ENCODE measurements around the gene UNC13D. TPM values are rescaled to one million over a fixed set of nuclear protein-coding genes. Genes with fewer than 3 reads are reported as not detected.
"Not testable (repeated sequence)": the region's sequence is repeated elsewhere in the genome, so short reads cannot be mapped to it uniquely, and the experiment has no call there.

Gene UNC13D
- 0.85 TPM for polyA plus RNA-seq (2013, experiment 1 of 2; ENCODE audit: insufficient read length)
- 1.2 TPM for polyA plus RNA-seq (2013, experiment 2 of 2; ENCODE audit: insufficient read length)

- no peak for DNase-seq
Measured at GRCh38 chr17:75843577-75844529, at the start of gene UNC13D. UNC13D (minus strand) TSS chr17:75844404; CDS start chr17:75844337, 67 bp downstream.

- no peak for DNase-seq
Measured at GRCh38 chr17:75893305-75894048, 49.3 kb upstream of the UNC13D start.

- DNase-seq: no peak
Measured at GRCh38 chr17:75892556-75893224, 48.5 kb upstream of the UNC13D start.

- DNase-seq: no peak
Measured at GRCh38 chr17:75891605-75892555, 47.7 kb upstream of the UNC13D start.

GRCh38 chr17:75891022-75891604, 46.9 kb upstream of the UNC13D start:
- DNase-seq: no peak

- DNase-seq: no peak
Measured at GRCh38 chr17:75889454-75889853, 45.2 kb upstream of the UNC13D start.

GRCh38 chr17:75888484-75888883, 44.3 kb upstream of the UNC13D start:
- DNase-seq: no peak

- DNase-seq: not testable (repeated sequence)
Measured at GRCh38 chr17:75885860-75886259, 41.7 kb upstream of the UNC13D start.

- DNase-seq: no peak
Measured at GRCh38 chr17:75885431-75885830, 41.2 kb upstream of the UNC13D start.

- no peak for DNase-seq
Measured at GRCh38 chr17:75881678-75882454, 37.7 kb upstream of the UNC13D start.

- no peak for DNase-seq
Measured at GRCh38 chr17:75880266-75880665, 36.1 kb upstream of the UNC13D start.

GRCh38 chr17:75878174-75878998, 34.2 kb upstream of the UNC13D start, which contains the start of gene TRIM47:
TRIM47 (minus strand) TSS chr17:75878581; CDS start chr17:75878548, 33 bp downstream.
- DNase-seq: peak; percentile 60

GRCh38 chr17:75877752-75878173, 33.6 kb upstream of the UNC13D start:
- peak; percentile 58 for DNase-seq

GRCh38 chr17:75876938-75877751, 32.9 kb upstream of the UNC13D start:
- peak; percentile 93 for DNase-seq

GRCh38 chr17:75876190-75876937, 32.2 kb upstream of the UNC13D start:
- no peak for DNase-seq

GRCh38 chr17:75875940-75876189, 31.7 kb upstream of the UNC13D start:
- no peak for DNase-seq

- no peak for DNase-seq
Measured at GRCh38 chr17:75875182-75875939, 31.2 kb upstream of the UNC13D start.
